HEK293 (cell line): ENCODE results near the gene C1orf122.

Source experiments
- CTCF ChIA-PET: fragments of 350-600 bp; formaldehyde crosslinking; extraction: SDS; loops from one replicate; lab custom pipeline; 2021; ENCODE audit warnings: antibody characterized with exemption; lab: Yijun Ruan, JAX
- POLR2A ChIA-PET: fragments of 300-600 bp; formaldehyde crosslinking; extraction: SDS; loops from one replicate; lab custom pipeline; 2020; ENCODE audit warnings: antibody characterized with exemption, inconsistent platforms; lab: Yijun Ruan, JAX
- H3K27ac ChIP-seq: fragments of 200-500 bp; sonication (Bioruptor generic); 2 replicates; pipeline ENCODE4 v1.5.1; 2014; ENCODE audit warnings: low read depth, low read length, control low read depth, inconsistent platforms; ENCODE audit errors: extremely low read depth
- H3K36me3 ChIP-seq, 2 experiments: fragments of 200-500 bp in 1 of 2; sonication (Bioruptor generic) in 1 of 2; 1 replicate in 1 of 2; 2 replicates in 1 of 2; pipeline ENCODE4 v1.5.1; 2014 to 2017; ENCODE audit warnings: inconsistent platforms in 2 of 2, low read length in 2 of 2; ENCODE audit not compliant: control insufficient read depth in 2 of 2, insufficient read depth in 1 of 2
- H3K4me1 ChIP-seq: fragments of 200-500 bp; sonication (Bioruptor generic); 2 replicates; pipeline ENCODE4 v1.5.1; 2014; ENCODE audit warnings: mild to moderate bottlenecking, low read length, inconsistent platforms; ENCODE audit not compliant: control insufficient read depth, insufficient read depth
- H3K4me3 ChIP-seq: 2 replicates; pipeline ENCODE4 v1.5.1; 2011; ENCODE audit warnings: low read depth, mild to moderate bottlenecking, control low read depth, low read length, moderate library complexity
- H3K9me3 ChIP-seq: fragments of 200-500 bp; sonication (Bioruptor generic); 2 replicates; pipeline ENCODE4 v1.5.1; 2014; ENCODE audit warnings: low read depth, low read length, inconsistent platforms; ENCODE audit not compliant: control insufficient read depth, insufficient read depth
- ZBTB21 ChIP-seq: fragments of 450-650 bp; formaldehyde crosslinking; IDR thresholded peaks from 2 replicates; pipeline ENCODE4 v1.5.1; 2017; ENCODE audit warnings: missing biosample characterization, missing genetic modification characterization
- ZNF112 ChIP-seq: fragments of 450-650 bp; formaldehyde crosslinking; IDR thresholded peaks from 2 replicates; pipeline ENCODE4 v1.5.0; 2017; ENCODE audit warnings: missing biosample characterization, missing genetic modification characterization
- ZNF211 ChIP-seq: fragments of 450-650 bp; formaldehyde crosslinking; IDR thresholded peaks from 2 replicates; pipeline ENCODE4 v1.5.1; 2016; ENCODE audit warnings: low read depth, missing biosample characterization, missing genetic modification characterization
- ZNF354C ChIP-seq: fragments of 450-650 bp; formaldehyde crosslinking; IDR thresholded peaks from 2 replicates; pipeline ENCODE4 v1.5.1; 2016; ENCODE audit warnings: missing biosample characterization, missing genetic modification characterization, low read depth, borderline replicate concordance
- ZNF398 ChIP-seq: fragments of 450-650 bp; formaldehyde crosslinking; IDR thresholded peaks from 2 replicates; pipeline ENCODE4 v1.5.1; 2017; ENCODE audit warnings: missing biosample characterization, missing genetic modification characterization
- ZNF585B ChIP-seq: fragments of 450-650 bp; formaldehyde crosslinking; IDR thresholded peaks from 2 replicates; pipeline ENCODE4 v1.5.1; 2016; ENCODE audit warnings: missing biosample characterization, missing genetic modification characterization
- ZNF600 ChIP-seq: fragments of 450-650 bp; formaldehyde crosslinking; IDR thresholded peaks from 2 replicates; pipeline ENCODE4 v1.5.1; 2016; ENCODE audit warnings: missing biosample characterization, missing genetic modification characterization
- ZNF610 ChIP-seq: fragments of 450-650 bp; formaldehyde crosslinking; IDR thresholded peaks from 2 replicates; pipeline ENCODE4 v1.5.1; 2016; ENCODE audit warnings: missing biosample characterization, missing genetic modification characterization, borderline replicate concordance
- ZNF629 ChIP-seq: fragments of 450-650 bp; formaldehyde crosslinking; IDR thresholded peaks from 2 replicates; pipeline ENCODE4 v1.5.1; 2017; ENCODE audit warnings: missing biosample characterization, missing genetic modification characterization
- ZNF791 ChIP-seq: fragments of 450-650 bp; formaldehyde crosslinking; IDR thresholded peaks from 2 replicates; pipeline ENCODE4 v1.5.1; 2016; ENCODE audit warnings: missing biosample characterization, missing genetic modification characterization
- TF ChIP-seq, protein P1 (sequence below): fragments of 450-650 bp; formaldehyde crosslinking; IDR thresholded peaks from 2 replicates; pipeline ENCODE4 v1.5.1; 2016; ENCODE audit warnings: missing biosample characterization, missing genetic modification characterization
- TF ChIP-seq, protein P2 (sequence below): fragments of 450-650 bp; formaldehyde crosslinking; IDR thresholded peaks from 2 replicates; pipeline ENCODE4 v1.5.1; 2016; ENCODE audit warnings: missing biosample characterization, missing genetic modification characterization

The C1orf122 gene

DNA sequence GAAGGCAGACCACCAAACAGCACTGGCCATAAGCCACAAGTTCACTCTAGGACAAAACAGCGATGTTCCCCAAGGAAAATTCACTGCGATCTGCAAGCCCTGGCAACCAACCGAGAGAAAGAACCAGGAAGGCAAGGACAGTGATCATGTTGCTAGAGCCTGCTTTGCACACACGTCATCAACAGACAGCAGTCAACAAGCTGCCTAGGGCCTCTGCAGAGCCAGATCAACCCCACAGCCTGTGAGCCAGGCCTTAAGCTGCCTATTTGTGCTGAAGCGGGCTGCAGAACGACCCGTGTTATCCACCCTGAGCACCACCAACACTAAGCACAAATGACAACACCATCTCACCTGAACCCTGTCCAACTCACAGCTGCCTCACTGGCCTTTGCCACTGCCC lies 6.7 kb downstream of the C1orf122 start:
- POLR2A ChIA-PET: no interaction called here
- H3K27ac ChIP-seq: no peak overlapping the region
- peaks cover 1% of the 10 kb centered on the region; the same call in 1 of the 2 replicates for H3K4me1 ChIP-seq
- H3K4me3 ChIP-seq: no peak overlapping the region
- TF ChIP-seq ZNF610 (tag by site-specific recombination) (no peak), ZNF600 (tag by site-specific recombination) (peak; percentile 62)
- CTCF ChIA-PET: no interaction called here
- H3K9me3 ChIP-seq: no peaks in the 10 kb centered on the region
- H3K36me3 ChIP-seq: peaks cover 6 to 73% of the 10 kb centered on the region in 2 experiments; a peak in 2 of 3 replicates

GRCh38 chr1:37817481-37817880 lies 9.9 kb downstream of the C1orf122 start:
- Histone ChIP-seq H3K4me1 (no peaks in the 10 kb centered on the region), H3K36me3 (peaks cover 16 to 83% of the 10 kb centered on the region in 2 experiments), H3K4me3 (no peak overlapping the region), H3K9me3 (no peaks in the 10 kb centered on the region), H3K27ac (no peak overlapping the region)
- ChIA-PET CTCF (interaction anchor here (1.0 kb wide), 1 partner anchor 9 kb away, joined by 4 read pairs; no protein-coding TSS in a partner anchor), POLR2A (interaction anchor here (0.7 kb wide), 1 partner anchor 9 kb away, joined by 3 read pairs; the partner anchor contains the start of gene YRDC)
- TF ChIP-seq ZNF112 (tag by site-specific recombination): no peak
- TF ChIP-seq ZBTB21: peak; percentile 54; the same call in 1 of the 2 replicates
- TF ChIP-seq ZNF629: peak; percentile 52
- TF ChIP-seq ZNF585B: no peak
- no peak for TF ChIP-seq ZNF791 (tag by site-specific recombination)
- TF ChIP-seq, protein P1, sequence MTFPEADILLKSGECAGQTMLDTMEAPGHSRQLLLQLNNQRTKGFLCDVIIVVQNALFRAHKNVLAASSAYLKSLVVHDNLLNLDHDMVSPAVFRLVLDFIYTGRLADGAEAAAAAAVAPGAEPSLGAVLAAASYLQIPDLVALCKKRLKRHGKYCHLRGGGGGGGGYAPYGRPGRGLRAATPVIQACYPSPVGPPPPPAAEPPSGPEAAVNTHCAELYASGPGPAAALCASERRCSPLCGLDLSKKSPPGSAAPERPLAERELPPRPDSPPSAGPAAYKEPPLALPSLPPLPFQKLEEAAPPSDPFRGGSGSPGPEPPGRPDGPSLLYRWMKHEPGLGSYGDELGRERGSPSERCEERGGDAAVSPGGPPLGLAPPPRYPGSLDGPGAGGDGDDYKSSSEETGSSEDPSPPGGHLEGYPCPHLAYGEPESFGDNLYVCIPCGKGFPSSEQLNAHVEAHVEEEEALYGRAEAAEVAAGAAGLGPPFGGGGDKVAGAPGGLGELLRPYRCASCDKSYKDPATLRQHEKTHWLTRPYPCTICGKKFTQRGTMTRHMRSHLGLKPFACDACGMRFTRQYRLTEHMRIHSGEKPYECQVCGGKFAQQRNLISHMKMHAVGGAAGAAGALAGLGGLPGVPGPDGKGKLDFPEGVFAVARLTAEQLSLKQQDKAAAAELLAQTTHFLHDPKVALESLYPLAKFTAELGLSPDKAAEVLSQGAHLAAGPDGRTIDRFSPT: no peak

GRCh38 chr1:37821481-37821880 lies 13.9 kb downstream of the C1orf122 start:
- POLR2A ChIA-PET: no interaction called here
- no peak overlapping the region for H3K4me3 ChIP-seq
- peaks cover 19 to 86% of the 10 kb centered on the region in 2 experiments for H3K36me3 ChIP-seq
- no peaks in the 10 kb centered on the region for H3K9me3 ChIP-seq
- no peak overlapping the region for H3K27ac ChIP-seq
- no peak for TF ChIP-seq ZNF398 (tag by site-specific recombination)
- TF ChIP-seq, protein P2, sequence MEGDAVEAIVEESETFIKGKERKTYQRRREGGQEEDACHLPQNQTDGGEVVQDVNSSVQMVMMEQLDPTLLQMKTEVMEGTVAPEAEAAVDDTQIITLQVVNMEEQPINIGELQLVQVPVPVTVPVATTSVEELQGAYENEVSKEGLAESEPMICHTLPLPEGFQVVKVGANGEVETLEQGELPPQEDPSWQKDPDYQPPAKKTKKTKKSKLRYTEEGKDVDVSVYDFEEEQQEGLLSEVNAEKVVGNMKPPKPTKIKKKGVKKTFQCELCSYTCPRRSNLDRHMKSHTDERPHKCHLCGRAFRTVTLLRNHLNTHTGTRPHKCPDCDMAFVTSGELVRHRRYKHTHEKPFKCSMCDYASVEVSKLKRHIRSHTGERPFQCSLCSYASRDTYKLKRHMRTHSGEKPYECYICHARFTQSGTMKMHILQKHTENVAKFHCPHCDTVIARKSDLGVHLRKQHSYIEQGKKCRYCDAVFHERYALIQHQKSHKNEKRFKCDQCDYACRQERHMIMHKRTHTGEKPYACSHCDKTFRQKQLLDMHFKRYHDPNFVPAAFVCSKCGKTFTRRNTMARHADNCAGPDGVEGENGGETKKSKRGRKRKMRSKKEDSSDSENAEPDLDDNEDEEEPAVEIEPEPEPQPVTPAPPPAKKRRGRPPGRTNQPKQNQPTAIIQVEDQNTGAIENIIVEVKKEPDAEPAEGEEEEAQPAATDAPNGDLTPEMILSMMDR (tag by site-specific recombination): no peak
- no peak for TF ChIP-seq ZNF211 (tag by site-specific recombination)
- no peak for TF ChIP-seq ZNF354C (tag by site-specific recombination)
- CTCF ChIA-PET: interaction anchor here (0.6 to 2.2 kb wide), 6 partner anchors 10 to 171 kb away, joined by 3 to 9 read pairs (median 4); partner anchors contain the start of gene MTF1
- H3K4me1 ChIP-seq: no peaks in the 10 kb centered on the region
